NCI-H146 (cell line): ENCODE measurements around the gene RNF4.
"Not testable (repeated sequence)": the region's sequence is repeated elsewhere in the genome, so short reads cannot be mapped to it uniquely, and the experiment has no call there.

ENCODE experiments used
- DNase-seq: peaks from one replicate; lab custom pipeline; 2025; lab: John Stamatoyannopoulos, UW

RNF4 gene, protein sequence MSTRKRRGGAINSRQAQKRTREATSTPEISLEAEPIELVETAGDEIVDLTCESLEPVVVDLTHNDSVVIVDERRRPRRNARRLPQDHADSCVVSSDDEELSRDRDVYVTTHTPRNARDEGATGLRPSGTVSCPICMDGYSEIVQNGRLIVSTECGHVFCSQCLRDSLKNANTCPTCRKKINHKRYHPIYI

DNA sequence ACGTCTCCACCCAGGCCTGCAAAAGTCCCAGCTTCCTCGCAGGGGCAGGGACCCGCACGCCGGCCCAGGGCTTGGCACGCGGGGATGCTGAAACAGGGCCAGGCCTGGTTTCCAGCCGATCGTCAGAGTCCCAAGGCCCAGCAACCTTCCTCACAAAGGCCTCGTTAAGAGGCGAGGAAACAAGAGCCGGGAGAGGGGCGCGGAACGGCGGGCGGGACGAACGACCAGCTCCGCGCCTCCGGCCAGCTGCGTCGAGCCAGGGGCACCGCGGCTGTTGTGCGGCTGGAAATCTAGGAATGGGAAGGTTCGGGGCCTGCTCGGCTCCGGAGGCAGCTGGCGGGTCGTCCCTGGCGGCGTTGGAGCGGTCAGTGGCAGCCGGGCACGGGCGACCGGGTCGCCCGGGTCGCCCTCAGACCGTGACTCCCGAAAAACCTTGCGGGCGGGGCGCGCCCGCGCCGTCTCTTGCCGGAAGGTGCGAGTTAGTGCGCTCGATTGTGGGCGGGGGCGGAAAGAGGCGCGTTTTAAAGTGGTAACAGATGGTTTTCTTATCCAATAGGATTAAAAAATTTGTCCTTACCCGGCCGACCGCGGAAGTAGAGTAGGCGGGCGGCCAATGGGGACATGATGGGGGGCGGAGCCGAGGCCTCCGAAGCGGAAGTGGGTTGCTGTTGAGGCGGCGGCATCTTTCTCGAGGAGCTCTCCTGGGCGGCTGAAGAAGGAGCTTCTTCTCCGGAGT lies at the start of gene RNF4:
Gene RNF4 (plus strand): TSS at position 651 of the 736 bp plus-strand sequence. CDS start 21,388 bp downstream, outside the sequence.
- peak; percentile 97 for DNase-seq

DNA sequence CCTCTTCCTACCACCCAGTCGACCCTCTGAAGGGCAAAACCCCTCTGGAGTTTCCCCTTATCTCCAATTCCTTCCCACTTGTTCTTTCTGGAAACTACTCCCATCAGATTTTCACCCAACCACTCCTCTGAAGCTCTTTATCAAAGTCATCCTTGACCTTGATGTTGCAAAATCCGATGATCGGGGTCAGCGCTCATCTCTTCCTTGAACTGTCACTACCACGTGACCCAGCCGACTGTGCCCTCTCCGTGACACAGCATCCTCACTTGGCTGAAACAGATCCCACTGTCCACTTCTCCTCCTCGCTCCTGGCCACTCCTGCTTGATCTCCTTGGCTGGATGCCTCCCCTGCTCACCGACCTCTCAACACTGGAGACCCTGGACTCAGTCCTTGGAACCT lies 49.1 kb upstream of the RNF4 start:
- DNase-seq: no peak

DNA sequence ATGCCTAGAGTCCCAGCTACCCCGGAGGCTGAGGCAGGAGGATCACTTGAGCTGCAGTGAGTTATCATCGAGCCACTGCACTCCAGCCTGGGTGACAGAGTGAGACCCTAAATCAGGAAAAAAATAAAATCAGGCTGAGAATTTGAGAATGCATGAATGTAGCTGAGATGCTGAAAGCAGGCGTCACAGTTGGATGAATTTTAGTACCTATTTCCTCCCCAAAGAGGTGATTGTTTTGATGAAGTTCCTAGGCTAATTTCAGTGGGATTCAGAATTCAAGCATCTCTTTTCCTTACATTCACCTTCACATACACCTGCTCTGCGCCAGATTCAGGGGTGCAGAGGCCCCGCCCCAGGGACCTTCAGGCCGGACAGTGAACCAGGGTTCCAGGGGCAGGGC lies 47.0 kb upstream of the RNF4 start:
- DNase-seq: no peak

DNA sequence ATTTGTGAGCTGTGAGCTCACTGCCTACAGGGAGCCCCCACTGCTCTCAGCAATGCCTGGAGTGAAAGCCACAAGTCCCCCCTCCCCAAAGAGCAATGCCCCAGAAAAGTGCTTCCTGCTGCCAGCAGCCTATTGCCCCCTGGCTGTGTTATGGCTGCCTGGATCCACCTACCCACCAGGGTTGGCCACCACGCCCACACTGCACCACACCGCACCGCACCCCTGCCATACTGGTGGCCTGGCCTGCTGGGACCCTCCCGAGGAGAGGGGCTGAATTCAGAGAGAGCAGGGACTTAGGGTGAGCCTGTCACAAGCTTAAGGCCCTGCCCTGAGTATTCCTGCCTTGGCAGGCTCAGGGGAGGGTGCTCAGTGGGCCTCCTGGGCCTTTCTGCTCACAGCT lies 45.8 kb upstream of the RNF4 start:
- DNase-seq: no peak

DNA sequence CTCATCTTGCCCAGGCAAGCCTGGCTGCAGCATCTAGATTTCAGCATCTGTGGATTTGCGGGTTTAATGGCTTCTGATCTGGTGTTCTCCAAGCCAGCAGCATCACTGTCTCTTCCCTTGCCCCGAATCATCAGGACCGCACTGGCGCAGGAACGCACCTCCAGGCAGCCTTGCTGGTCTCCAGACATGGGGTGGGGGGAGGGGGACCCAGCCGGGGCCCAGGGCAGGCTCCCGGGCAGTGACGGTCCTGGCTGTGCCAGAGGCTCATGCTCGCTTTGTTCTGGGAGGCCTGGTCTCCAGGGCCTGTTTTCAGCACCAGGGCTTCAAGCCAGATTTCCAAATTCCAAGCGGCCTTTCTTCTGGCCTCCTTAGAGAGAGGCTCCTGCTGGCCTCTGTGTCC lies 45.2 kb upstream of the RNF4 start:
- DNase-seq: no peak

DNA sequence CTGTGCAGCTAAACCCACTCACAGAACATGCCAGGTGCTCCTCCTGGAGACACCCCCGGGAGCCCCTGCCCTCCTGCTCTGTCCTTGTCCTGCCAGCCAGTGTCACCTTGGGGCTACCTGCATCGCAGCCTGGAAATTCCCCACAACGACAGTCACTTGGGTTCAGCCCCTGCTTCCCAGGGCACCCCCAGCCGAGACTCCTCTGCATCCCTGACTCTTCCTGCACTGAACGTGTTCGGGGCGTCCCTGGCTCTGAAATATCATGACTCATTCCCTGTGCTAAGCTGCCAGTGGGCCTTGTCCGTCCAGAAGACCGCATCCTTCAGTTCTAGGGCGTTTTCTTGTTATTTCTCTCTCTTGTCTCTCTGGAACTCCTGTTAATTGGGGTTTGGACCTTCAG lies 44.3 kb upstream of the RNF4 start:
- DNase-seq: no peak

DNA sequence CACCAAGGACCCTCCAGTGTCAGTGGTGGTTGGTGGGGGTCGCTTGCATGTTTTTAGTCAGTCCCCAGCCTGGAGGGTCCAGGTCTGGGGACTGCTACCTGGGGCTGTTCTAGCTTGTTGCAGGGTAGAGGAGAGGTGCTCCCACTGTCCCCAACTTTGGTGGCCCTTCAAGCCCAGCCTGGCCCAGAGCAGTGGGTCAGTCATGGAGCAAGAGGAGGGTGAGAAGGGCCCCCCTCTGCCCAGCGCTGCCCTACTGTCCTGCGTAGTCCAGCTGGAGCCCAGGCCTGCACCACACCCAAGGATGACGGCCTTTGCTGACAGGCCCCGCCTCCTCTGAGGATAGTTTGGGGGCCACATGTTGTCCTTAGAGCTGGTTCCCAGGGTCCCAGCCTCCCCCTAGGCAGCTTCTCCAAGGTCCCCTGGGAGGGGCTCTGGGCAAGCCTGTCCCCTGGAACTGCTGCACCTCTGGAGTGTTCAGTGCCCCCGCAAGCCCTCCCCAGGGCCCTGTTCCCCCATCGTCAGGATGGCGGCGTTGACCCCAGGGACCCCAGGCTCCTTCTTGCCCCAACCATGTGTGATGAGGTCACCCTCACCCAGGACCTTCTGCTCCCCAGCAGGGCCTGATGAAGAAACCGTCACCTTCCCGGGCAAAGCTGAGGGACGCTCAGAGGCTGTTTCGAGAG lies 43.4 kb upstream of the RNF4 start:
- DNase-seq: no peak

DNA sequence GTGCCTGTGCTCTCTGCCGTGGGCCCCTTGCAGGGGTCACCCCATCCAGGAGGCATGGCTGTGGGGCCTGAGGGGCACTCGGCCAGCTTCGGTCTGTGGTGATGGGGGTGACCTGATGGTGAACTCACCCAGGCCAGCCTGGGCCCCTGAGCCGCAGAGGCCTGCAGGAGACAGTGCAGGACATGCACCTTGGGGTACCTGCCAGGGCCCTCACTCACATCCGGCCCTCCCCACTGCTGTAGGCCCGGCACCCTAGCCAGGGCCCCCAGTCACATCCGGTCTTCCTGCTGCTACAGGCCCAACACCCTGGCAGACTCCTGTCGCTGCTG lies 42.9 kb upstream of the RNF4 start:
- no peak for DNase-seq

DNA sequence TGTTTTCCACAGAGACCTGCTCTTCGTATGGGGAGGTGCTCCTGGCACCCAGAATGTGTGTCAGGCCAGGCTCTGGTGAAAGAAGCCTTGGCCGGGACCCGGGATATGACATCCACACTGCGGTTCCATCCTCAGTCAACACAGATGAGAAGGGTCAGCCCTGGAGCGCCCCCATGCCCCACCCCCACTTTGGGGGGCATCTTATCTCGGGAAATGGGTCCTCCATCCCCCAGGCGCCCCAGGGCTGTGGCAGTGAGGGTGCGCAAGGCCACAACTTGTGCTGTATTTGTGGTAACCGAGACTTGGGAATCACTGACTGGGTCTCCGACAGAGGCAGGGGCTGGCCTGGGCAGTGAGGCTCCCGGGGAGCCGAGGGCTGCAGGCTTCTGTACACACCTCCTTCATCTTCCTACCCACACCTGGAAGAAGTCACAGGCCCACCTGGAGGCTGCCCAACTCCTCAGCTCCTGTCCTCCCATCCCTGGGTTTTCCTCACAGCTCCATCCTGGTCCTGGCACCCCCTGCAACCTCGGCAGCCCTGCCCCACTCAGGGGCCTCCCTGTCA lies 42.1 kb upstream of the RNF4 start:
- no peak for DNase-seq

DNA sequence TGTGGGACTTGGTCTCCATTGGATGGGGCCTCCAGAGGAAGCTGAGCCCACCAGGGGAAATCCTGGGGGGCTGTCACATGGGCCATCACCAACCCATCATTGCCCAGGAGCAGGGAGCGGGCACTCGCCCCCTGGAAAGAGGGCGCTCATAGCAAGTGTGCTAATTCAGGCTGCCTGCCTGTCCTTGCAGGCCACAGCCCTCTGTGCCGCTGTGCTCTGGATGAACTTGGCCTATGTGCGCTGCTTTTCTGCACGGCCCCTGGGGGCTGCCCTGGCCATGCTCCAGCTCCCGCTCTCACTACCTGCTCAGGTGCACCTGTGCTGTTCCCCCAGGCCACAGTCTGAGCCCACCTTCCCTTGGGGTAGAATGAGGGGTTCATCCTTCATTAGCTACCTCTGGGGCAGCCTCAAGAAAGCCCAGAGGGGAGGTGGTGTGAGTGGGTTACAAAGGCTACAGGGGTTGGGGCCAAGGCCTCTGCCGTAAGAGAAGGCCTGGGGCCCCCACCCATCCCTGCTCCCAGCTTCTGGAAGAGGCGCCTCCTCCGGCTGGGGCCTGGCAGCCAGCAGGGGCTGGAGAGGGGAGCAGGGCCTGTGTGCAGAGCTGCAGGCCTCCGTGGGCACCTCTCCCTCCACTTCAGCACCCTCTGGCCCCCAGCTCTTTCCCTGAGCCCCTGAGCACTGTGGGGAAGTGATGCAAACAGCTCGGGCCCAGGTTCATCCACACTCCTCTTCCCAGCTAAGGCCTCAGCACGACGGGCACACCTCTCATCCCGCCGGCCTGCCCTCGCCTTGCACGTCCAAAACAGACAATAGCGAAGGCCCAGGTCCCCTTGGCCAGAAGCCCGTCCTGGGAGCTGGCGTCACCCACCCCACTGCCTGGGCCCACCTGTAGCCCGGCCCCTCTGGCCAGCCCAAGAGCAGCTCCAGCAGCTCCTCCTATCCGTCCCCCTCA lies 41.2 kb upstream of the RNF4 start:
- DNase-seq: no peak

DNA sequence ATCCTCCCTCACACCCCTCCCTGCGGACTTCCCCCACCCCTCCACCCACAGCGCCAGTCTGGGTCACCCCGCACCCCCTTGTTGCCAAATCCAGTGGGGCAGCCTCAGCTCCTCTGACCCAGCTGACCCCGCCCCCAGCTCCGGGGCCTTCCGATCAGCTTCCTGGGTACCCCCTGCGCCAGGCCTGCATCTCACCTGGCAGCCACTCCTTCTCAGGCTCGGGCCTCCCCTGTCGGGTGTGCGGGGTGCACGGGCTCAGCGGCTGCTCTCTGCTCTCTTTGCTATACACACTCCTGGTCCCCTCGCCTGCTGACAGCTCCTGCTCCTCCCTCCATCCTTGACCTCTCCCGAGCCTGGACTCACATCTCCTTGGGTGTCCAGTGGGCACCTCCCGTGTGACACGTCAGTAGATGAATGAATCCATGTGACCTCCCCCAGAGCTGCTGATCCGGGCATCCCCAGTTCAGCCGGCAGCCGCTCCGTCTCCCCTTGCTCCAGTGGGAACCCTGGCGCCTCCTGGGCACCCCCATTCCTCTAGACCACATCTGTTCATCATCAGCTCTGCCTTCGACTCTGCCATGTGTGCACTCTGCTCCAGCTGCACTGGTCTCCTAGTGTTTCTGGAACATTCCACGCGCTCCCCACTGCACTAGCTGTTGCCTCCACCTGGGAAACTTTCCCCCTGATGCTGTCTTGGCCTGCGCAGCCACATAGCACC lies 40.3 kb upstream of the RNF4 start:
- DNase-seq: no peak

DNA sequence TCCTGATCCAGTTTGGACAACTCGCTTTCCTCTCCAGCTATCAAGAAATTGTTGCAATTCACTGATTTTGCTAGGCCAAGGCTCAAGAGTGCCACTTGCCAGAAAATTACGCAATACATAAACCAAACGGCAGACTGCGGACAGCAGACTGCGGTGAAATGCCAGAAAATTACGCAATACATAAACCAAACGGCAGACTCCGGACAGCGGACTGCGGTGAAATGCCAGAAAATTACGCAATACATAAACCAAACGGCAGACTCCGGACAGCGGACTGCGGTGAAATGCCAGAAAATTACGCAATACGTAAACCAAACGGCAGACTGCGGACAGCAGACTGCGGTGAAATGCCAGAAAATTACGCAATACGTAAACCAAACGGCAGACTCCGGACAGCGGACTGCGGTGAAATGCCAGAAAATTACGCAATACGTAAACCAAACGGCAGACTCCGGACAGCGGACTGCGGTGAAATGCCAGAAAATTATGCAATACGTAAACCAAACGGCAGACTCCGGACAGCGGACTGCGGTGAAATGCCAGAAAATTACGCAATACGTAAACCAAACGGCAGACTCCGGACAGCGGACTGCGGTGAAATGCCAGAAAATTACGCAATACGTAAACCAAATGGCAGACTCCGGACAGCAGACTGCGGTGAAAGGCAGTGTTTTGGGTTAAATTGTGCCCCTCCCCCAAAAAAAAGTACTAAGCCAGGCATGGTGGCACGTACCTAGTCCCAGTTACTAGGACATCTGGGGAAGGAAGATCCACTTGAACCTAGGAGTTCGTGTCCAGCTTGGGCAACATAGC lies 38.8 kb upstream of the RNF4 start:
- DNase-seq: not testable (repeated sequence)

DNA sequence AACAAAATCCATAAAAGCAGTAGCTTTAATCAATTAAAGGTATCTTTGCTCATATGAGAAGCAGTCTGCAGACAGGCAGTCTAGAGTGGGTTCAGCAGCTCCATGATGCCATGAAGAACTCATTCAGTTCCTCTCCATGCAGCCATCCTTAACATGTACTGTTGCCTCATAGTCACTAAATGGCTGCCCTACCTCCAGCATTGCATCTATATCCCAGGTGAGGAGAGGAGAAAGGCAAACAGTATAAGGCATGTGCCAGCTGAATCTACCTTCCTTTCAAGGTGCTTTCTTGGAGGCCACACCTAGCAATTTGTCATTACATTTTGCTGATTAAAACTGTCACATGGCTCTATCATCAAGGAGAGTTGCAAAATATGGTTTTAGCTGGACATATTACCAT lies 36.9 kb upstream of the RNF4 start:
- DNase-seq: no peak

DNA sequence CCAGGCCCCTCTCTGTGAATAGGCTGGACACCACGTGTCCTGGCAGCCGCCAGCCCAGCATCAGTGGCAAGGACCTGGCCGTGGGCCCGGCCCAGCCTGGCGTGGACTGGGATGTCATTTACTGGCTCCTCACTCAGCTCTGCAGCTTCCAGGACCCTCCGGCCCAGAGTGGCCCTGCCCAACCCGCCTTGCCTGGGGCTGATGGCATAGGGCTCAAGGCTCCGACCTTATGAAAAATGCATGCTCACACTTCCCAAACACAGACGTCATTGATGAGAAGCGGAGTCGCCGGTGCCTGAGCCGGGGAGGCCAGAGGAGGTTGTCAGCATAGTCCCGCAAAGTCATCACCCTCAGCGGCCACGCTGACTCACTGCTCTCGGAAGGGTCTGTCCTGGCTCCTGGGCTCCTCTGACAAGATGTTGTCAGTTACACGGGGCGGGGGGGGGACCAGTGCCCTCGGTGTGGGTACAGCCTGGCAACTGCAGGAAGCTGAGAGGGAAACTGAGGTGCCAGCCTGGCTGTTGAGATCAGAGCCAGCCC lies 35.8 kb upstream of the RNF4 start:
- DNase-seq: no peak

DNA sequence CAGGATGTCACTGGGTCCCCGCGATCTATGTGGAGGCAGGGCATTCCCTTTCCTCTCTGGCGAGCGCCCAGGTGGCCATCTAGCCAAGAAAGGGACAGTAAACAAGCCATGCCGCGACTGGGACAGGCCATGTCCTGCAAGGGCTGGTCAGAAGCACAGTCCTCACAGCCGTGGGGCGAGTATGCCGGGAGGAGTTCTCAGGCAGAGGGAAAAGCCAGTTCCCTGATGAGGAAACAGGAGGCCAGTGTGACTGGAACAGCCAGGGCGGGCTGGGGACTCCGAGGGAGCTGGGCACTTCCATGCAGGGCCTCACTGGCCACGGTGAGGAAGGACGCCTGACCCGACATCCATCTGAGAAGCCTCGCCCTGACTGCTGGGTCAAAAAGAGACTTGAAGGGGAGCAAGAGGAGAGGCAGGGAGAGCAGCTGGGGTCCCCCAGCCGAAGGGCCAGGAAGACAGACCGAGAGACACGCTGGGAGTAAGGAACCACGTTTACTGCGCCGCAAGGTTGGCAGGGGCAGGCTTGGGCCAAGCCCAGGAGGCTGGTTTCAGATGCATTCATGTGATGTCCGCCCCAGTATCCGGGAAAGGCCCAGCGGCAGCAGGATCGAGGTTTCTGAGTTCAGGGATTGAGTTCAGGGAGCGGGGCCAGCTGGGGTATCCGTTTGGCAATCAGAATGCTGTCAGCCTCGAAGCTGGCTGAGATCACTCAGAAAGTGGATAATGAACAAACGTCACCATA lies 35.1 kb upstream of the RNF4 start:
- DNase-seq: no peak

DNA sequence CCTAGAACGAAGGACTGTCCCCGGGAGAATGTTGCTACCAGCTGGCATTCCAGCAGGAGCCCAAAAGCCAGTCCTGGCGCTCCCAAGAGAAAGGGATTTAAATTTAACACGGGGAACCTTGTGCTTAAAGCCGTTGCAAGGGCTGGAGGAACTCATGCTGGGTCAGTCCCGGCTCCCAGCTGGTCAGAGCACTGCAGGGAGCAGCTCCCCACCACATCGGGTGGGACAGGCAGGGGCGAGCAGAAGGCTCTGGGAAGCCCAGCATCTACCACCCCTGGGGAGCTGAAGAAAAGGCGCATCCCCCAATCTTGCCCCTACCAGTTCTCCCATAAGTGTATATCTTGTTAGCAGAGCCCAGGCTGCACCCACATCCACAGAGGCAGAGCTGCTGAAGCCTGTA lies 34.5 kb upstream of the RNF4 start:
- no peak for DNase-seq

DNA sequence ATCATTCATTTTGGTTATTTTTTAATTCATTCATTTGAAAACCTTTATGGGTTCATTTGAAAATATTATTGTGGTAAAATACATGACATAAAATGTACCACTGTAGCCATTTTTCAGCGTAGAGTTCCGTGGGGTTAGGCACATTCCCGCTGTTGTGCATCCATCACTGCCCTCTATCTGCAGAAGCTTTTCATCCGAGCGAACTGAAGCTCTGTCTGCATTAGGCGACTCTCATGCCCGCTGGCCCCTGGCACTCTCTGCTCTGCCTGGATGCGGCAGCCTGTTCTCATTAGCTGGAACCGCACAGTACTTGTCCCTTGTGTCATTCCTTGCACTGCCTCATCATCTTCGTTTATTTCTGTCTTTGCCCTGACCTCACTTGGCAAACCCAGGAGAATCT lies 32.6 kb upstream of the RNF4 start:
- no peak for DNase-seq

DNA sequence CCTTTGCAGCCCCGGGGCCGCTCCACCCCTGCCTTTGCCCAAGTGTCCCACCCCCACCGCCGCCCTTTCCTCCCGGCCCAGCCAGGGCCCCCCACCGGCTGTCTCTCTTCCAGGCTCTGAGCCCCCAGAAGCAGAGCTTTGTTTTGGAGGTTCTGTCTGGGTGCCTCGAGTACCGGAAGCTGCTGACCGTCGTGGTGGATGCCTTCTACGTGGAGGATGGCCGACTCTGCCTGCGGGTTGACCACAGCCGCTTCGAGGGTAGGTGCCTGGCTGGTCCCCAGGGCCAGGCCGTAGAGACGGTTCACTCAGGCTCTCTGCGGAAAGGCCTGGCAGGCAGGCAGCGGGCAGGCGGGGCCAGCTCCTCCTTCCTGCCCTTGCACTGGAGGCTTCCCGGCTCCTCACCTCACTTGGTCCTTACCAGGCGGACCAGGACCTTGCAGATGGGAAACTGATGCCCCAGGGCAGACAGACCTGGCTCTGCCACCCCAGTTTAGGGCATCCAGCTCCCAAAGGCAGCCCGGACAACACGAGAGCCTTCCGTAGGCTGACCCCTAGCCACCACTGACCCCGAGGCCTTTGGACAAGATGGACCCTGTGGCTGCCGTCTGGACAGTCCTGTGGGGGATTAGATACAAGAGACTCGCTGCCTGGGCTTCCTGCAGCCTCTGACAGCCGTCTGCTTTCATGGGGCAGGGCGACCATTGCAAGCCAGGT lies 32.0 kb upstream of the RNF4 start:
- DNase-seq: no peak
